Glutamatergic neuron (in vitro differentiated cells): ENCODE data around the gene ARL5C. TPM values are rescaled to one million over a fixed set of nuclear protein-coding genes. Genes with fewer than 3 reads are reported as not detected.

Experiments used
- DNase-seq: peaks from one replicate; pipeline ENCODE4 v3.0.0; 2022
- H3K27ac Mint-ChIP-seq: one replicate; pipeline ENCODE4 v1.8.0; 2020; ENCODE audit warnings: mild to moderate bottlenecking, mixed read lengths, inconsistent platforms; ENCODE audit not compliant: unreplicated experiment
- H3K27me3 Mint-ChIP-seq: one replicate; pipeline ENCODE4 v1.8.0; 2020; ENCODE audit warnings: mild to moderate bottlenecking, moderate library complexity, mixed read lengths, inconsistent platforms; ENCODE audit not compliant: unreplicated experiment
- H3K36me3 Mint-ChIP-seq: one replicate; pipeline ENCODE4 v1.8.0; 2020; ENCODE audit warnings: mild to moderate bottlenecking, mixed read lengths, inconsistent platforms; ENCODE audit not compliant: unreplicated experiment
- H3K4me1 Mint-ChIP-seq: one replicate; pipeline ENCODE4 v1.8.0; 2020; ENCODE audit warnings: mild to moderate bottlenecking, low read depth, mixed read lengths, inconsistent platforms; ENCODE audit not compliant: unreplicated experiment
- H3K4me3 Mint-ChIP-seq: one replicate; pipeline ENCODE4 v1.8.0; 2020; ENCODE audit warnings: mild to moderate bottlenecking, mixed read lengths, inconsistent platforms; ENCODE audit not compliant: unreplicated experiment
- H3K9me3 Mint-ChIP-seq: one replicate; pipeline ENCODE4 v1.8.0; 2020; ENCODE audit warnings: mild to moderate bottlenecking, moderate library complexity, mixed read lengths, inconsistent platforms; ENCODE audit not compliant: unreplicated experiment
- total RNA-seq: library from RNA; stranded (reverse); fragmentation: NEBNext Ultra II Directional; extraction: Animal tissue kit (Norgen Biotek cat#: 25700); gene quantifications from one replicate; pipeline ENCODE4 v1.2.1, GENCODE V29; 2021; ENCODE audit not compliant: unreplicated experiment
- TF ChIP-seq, protein P1 (sequence below): fragments of 200-600 bp; sonication (generic); IDR thresholded peaks from one replicate; pipeline ENCODE4 v1.5.0; 2021; ENCODE audit not compliant: partially characterized antibody, unreplicated experiment

Gene ARL5C
- total RNA-seq, 1 donor from 2014 or later: not detected

DNA sequence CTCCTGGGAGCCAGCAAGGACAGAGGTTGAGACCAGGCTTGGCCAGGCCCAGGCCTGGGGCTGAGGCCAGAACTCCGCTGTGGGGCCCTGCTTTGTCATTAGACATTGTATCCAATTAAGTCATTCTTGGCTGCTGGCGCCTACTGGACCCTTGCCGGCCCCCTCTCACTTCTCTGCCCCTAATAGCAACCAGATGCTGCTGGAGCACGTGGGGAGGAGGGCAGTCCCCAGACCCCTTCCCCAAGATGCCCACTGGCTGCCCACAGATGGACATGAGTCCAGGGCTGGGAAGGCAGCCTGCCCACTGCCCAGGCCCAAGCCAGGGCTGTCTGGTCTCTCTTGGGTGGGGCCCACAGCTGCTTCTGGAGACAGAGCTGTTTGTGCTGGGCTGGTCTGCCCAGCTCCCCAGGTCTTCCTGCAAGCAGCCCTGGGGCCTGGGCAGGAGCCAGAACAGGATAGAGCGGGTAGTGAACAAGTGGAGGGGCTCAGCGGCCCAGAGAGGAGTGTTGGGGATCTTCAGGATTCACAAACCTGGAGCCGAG lies 22.3 kb downstream of the ARL5C start:
- no peak for DNase-seq
- TF ChIP-seq, protein P1, sequence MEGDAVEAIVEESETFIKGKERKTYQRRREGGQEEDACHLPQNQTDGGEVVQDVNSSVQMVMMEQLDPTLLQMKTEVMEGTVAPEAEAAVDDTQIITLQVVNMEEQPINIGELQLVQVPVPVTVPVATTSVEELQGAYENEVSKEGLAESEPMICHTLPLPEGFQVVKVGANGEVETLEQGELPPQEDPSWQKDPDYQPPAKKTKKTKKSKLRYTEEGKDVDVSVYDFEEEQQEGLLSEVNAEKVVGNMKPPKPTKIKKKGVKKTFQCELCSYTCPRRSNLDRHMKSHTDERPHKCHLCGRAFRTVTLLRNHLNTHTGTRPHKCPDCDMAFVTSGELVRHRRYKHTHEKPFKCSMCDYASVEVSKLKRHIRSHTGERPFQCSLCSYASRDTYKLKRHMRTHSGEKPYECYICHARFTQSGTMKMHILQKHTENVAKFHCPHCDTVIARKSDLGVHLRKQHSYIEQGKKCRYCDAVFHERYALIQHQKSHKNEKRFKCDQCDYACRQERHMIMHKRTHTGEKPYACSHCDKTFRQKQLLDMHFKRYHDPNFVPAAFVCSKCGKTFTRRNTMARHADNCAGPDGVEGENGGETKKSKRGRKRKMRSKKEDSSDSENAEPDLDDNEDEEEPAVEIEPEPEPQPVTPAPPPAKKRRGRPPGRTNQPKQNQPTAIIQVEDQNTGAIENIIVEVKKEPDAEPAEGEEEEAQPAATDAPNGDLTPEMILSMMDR: no peak
- no peaks in the 10 kb centered on the region for H3K36me3 Mint-ChIP-seq
- no peak overlapping the region for H3K4me3 Mint-ChIP-seq
- H3K9me3 Mint-ChIP-seq: peaks cover 1% of the 10 kb centered on the region
- peaks cover 2% of the 10 kb centered on the region for H3K4me1 Mint-ChIP-seq
- no peak overlapping the region for H3K27ac Mint-ChIP-seq
- peaks cover 7% of the 10 kb centered on the region for H3K27me3 Mint-ChIP-seq

DNA sequence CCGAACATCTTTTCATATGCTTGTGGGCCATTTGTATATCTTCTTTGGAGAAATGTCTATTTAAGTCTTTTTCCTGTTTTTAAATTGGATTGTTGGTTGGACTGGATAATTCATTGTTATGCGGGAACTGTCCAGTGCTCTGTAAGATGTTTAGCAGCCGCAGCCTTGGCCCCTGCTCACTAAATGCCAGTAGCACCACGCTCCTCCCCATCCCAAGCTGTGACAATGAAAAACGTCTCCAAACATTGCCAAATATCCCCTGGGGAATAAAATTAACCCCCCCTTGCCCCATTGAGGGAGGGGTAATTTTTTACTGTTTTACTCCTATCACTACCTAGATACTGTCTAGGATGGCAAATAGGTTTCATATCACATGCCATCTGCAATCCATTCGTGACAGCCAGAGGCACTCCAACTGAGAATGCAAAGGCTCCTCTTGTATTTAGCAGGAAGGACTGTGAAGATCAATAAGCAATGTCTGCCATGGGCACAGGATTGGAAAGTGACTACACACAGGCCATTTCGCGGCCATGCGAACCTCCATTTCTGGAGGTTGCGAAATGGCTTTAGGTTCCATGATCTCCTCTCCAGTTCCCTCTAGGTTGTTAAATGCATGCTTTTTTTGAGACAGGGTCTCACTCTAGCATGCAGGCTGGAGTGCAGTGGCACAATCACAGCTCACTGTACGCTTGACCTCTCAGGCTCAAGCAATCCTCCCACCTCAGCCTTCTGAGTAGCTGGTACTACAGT lies 23.9 kb downstream of the ARL5C start:
- Mint-ChIP-seq H3K9me3 (no peaks in the 10 kb centered on the region), H3K27ac (no peak overlapping the region), H3K4me3 (no peak overlapping the region), H3K36me3 (no peaks in the 10 kb centered on the region), H3K4me1 (peaks cover 2% of the 10 kb centered on the region), H3K27me3 (peaks cover 7% of the 10 kb centered on the region)
- DNase-seq: no peak
- TF ChIP-seq, protein P1: no peak

DNA sequence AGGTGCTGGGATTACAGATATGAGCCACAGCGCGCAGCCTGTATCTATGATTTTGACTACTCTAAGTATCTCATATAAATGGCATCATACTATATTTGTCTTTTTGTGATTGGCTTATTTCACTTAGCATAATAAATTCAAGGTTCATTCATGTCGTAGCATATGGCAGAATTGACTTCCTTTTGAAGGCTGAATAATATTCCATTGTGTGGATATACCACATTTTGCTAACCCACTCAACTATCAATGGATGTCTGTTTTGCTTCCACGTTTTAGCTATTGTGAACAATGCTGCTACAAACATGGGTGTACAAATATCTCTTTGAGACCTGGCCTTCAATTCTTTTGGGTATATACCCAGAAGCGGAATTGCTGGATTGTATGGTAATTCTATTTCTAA lies 24.7 kb downstream of the ARL5C start:
- Mint-ChIP-seq H3K27me3 (peaks cover 7% of the 10 kb centered on the region), H3K36me3 (no peaks in the 10 kb centered on the region), H3K27ac (no peak overlapping the region), H3K4me3 (no peak overlapping the region), H3K9me3 (peaks cover 2% of the 10 kb centered on the region), H3K4me1 (peaks cover 2% of the 10 kb centered on the region)
- DNase-seq: no peak
- TF ChIP-seq, protein P1: no peak

DNA sequence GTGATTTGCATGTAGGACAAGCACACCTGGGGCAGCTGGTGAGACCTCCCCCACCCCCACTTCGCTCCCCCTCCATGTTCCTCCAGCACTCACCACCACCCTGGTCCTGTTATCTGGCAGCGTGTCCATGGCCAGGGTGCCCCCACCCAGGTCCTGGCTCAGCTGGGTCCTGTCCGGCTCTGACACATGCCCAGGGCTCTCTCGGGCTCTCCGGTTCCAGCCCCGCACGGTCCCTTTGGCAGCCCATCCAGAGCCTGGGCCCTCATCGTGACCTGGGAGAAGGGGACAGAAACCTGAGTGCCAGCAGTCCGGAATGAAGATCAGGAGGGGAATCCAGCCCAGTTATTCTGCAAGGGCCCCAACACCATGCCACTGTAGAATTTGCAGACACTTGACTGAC lies 26.4 kb downstream of the ARL5C start:
- H3K9me3 Mint-ChIP-seq: peaks cover 2% of the 10 kb centered on the region
- no peak for DNase-seq
- no peak overlapping the region for H3K27ac Mint-ChIP-seq
- no peak overlapping the region for H3K4me3 Mint-ChIP-seq
- TF ChIP-seq, protein P1: no peak
- H3K4me1 Mint-ChIP-seq: peaks cover 2% of the 10 kb centered on the region
- peaks cover 4% of the 10 kb centered on the region for H3K27me3 Mint-ChIP-seq
- H3K36me3 Mint-ChIP-seq: no peaks in the 10 kb centered on the region

DNA sequence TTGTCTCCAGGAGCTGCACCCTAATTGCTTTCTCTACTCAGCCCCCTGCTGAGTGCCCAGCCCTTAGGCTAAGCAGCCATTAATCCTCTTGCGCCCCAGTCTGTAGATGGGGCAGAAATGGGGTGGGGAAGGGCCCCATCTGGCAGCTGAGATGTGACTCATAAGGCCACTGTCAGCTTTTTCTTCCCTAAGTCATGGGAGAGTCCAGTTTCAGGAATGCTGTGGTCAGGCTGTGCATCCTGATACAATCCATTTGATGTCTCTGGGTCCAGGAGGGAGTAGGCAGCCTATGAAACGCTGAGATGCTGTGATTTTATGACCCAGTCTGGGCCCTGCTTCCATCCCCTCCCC lies 26.8 kb downstream of the ARL5C start:
- Mint-ChIP-seq H3K36me3 (no peaks in the 10 kb centered on the region), H3K4me1 (peaks cover 2% of the 10 kb centered on the region), H3K9me3 (peaks cover 2% of the 10 kb centered on the region), H3K27ac (no peak overlapping the region), H3K27me3 (peaks cover 3% of the 10 kb centered on the region), H3K4me3 (no peak overlapping the region)
- DNase-seq: no peak
- TF ChIP-seq, protein P1: no peak
